Stimulated activated CD4-positive, alpha-beta T cell treated with anti-CD3 and anti-CD28 coated beads, Interleukin-2, amount 100 ng/mL, for 48 hours (primary cell): ENCODE measurements around the gene ADNP2.
"Not testable (repeated sequence)": the region's sequence is repeated elsewhere in the genome, so short reads cannot be mapped to it uniquely, and the experiment has no call there.

Experiments used
- DNase-seq, 2 donors: peaks; one replicate each; pipeline ENCODE4 v3.0.0-alpha.2; 2020

Gene ADNP2

DNA sequence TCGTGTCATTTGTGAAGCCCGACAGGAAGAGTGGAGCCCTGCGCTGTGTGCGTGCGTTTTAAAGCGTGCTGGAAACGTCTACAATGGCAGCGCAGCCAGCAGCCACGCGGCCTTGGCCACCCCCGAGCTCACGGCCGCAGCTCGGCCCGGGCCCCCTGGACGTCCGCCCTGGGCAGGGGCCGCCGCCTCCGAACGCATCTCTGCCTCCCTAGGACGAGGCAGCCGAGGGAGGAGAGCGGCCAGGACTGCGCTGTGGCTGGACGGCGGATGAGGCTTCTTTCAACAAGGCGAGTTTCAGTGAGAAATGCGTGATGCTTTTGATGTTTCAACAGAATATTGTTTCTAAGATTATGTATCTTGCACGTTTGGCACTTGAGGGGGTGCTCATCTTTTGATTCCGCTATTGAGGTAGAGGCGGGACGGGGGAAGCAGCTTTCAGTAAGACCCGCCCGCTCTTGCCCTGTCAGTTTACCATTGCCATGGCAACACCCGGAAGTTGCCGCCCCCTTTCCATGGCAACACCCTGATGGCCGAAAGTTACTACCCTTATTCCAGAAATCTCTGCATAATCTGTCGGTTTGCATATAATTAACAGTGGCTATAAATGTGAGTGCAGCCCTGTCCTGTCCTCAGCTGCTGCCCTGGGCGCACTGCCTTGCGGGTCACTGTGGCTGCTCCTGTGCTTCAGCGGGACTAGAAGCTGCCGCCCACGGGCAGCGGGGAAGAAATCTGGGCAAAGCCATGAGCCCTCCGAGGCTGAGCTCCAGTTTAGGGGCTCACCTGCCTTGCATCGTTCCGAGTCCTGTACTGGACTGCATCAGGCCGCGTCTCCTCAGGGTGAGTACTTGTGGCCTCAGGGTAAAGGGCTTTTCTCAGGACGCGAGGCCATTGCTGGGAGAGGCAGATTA, 38.6 kb downstream of the ADNP2 start:
- peak; percentile 58 to 72 for DNase-seq

DNA sequence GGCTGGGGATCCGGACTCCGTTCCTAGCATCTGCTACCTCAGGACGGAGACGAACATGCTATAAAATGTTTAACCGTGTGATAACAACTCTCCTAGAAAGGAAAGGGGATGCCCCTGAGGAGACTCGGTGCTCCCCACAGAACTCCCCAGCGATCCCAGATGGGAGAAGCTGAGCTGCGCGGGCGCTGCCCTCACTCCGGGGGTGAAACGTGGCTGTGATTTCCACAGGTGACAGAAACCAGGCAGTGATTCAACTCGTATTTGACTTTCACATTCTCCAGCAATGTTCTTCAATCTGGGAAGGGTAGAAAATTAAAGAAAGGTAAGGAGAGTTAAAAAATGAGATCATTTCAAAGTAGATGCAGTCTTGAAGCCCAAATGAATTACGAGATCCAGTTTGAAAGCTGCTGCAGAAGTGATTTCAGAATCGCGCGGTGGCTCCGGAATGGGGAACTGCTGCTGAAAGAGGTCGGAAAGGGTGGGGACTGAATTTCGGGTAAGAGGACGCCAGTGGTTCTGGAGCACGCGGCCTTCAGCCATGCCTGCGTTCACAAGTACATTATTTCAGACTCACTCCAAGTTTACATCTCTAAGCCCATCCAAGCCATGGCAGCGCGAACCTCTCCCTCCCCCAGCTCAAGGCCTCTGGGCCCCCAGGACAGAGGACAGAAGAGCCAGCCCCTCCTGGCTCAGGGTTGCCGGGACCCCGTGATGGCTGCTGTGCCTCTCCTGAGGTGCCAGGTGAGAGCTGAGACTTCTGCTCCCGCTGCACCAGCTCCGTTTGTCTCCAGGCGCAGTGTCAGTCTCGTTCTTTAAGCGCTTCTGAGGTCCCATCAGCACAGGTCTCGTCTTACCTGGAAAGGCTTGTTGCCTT, 39.5 kb downstream of the ADNP2 start:
- DNase-seq: no peak

DNA sequence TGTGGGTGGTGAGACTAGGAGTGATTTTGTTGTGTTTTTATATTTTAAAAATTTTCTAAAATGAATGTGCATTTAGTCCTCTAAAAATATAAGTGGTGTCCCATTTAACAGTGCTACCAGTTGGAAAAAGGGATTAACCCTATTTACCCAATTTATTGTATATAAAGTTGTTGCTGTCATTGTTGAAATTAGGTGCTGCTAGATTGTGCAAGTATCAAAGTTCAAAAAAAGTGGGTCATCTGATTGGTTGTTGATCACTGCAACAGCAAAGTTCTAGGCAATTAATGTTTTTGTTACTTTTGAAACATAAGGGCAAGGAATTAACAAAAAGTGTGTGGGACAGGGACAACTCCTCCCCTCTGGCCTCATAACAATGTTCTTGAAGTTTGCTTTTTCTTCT, 40.6 kb downstream of the ADNP2 start:
- DNase-seq: no peak

DNA sequence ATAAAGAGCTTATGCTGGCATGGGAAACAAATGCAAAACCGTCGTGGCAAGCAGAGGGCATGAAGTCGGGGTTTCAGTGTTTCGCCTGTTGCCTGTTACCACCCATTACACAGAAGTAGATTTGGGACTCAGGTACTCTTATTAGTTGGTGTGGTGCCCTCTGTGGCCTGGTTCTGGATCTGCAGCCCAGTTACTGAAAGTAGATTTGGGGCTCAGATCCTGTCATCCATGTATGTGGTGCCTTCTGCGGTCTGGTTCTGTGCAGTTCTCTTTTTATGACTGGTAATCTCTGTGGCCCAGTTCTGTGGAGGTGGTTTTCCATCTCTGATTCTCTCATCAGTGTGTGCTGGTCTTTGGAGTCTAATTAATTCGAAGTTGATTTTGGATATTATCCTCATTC, 45.2 kb downstream of the ADNP2 start:
- peak; percentile 27 to 39 for DNase-seq

DNA sequence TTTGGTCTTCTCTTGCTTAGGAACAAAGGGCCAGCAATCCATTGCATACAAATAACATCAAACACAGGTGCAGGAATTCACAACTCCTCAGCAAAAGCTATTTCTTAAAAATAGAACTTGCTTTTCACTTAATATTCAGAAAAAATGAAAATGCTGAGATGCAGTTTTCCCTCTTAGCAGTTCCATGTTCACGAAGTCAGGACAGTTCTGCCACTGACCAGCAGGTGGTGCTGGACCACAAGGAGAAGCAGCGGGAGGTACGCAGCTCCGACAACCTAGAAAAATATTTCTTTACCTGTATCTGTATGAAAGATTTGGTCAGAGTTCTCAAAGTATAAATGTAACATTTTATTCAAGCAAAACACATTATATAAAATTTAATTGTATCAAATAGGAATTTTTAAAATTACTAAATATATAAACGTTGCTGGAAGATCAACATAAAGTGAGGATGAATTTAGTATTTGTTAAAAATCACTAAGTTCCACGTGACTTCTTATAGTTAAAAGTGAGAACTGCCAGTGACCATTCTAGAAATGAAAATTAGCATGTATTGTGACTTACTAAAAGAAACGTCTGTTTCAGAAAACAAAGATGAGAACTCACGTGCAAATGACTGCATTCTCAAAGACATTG, 48.8 kb downstream of the ADNP2 start:
- peak; percentile 74 to 84 for DNase-seq

DNA sequence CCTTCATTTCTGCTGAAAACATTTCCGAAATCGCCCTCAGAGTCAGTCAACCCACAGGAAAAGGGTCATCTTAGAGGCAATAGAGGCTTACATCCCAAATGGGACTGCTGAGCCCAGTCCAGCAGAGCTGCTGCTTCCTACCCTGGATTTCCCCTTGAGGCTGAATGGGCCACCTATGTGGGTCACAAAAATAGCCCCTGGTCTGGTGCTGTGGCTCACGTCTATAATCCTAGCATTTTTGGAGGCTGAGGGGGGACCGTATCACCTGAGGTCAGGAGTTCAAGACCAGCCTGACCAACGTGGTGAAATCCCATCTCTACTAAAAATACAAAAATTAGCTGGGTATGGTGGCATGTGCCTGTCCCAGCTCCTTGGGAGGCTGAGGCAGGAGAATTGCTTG, 49.3 kb downstream of the ADNP2 start:
- no peak for DNase-seq

DNA sequence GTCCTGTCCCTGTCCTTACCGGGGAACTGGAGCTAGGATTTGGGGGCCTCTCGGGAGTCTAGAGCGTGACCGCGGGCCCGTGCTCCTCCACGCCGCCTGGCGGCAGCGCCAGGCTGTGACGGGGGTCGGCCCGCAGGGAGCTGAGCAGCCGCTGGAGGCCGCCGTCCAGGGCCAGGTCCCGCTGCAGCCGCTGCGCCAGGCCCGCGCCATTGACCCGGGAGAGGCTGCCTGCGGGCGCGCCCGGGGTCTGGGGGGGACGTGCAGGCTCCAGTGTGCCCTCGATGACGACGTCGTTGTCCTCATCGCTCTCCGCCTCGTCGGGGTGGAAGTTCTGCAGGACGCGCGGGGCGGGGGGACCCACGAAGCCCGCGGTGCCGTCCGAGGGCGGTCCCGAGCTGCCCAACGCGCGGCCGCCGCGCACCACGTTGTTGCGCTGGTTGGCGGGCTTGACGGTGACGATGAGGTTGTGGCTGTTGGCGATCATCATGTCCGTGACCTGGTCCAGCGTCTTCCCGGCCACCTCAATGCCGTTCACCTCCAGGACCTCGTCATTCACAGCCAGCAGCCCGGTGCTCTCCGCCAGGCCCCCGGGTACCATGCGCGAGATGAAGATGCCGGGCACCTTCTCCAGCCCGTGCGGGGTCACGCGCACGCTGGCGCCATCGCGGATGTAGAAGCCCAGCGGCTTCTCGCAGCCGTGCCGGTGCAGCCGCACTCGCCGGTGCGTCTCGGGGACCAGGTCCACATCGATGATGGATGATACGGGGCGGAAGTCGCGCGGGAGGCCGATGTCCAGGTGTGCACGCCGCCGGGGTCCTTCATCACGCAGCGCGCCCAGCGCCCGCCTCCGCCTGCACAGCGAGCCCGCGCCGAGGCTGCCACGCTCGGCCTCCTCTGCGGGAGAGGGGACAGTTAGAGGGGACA, 50.9 kb downstream of the ADNP2 start:
- DNase-seq: peak; percentile 40 to 44

DNA sequence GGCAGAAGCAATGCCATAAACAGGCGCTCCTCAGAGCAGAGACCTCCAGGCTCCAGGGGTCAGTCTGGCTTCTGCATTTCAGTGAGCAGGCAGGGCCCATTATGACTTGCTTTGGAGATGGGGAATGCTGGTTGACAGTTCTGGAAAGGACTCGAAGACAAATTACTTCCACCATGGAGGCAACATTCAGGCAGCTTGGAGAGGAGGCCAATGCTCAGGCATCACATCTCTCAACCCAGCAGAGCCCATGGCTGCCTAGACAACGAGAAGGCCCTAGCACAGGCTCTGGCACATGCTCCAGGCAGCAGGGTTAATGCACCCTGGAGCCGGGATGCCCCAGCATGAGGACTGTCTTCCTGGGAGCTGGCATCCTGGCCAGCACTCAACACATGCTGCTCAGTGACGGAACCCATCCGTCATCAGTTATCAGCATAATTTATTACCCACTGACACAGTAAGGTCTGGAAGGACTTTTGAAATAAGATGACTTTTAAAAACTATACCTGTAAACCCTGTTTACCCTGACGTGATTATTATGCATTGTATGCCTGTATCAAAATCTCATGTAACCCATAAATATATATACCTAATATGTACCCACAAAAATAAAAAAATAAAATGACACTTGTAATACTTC, 52.8 kb downstream of the ADNP2 start:
- no peak for DNase-seq

DNA sequence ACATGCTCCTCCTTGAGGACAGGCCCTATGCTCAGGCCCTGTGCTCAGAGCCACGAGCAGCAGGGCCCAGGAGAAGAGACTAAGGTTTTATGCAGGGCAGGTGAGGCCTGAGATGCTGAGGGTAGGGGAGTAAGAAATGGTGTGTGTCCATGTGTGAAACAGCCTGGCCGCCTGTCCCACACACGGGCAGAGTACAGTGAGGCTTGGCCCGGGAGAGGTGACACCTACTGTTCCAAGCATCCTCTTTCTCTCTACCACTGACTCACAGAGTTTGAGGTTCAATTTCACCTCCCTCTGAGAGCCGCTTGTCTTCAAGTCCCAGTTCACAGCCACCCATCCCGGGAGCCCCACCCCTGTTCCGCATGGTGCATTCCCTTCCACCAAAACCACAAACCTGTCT, 54.1 kb downstream of the ADNP2 start:
- no peak for DNase-seq

DNA sequence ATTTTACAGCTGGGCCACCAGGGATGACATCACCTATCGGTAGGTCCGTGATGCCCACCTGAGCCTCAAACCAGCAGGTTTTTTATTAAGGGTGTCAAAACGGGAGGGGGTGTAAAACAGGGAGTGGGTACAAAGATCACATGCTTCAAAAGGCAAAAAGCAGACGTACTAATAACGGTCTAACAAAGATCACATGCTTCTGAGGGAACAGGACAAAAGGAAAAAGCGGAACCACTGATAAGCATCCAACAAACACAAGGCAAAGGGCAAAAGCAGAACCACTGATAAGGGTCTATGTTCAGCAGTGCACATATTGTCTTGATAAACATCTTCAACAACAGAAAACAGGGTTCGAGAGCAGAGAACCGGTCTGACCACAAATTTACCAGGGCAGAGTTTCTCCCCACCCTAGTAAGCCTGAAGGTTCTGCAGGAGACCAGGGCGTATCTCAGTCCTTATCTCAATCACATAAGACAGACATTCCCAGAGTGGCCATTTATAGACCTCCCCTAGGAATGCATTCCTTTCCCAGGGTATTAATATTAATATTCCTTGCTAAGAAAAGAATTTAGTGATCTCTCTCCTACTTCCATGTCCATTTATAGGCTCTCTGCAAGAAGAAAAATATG, 55.8 kb downstream of the ADNP2 start:
- DNase-seq: not testable (repeated sequence)

DNA sequence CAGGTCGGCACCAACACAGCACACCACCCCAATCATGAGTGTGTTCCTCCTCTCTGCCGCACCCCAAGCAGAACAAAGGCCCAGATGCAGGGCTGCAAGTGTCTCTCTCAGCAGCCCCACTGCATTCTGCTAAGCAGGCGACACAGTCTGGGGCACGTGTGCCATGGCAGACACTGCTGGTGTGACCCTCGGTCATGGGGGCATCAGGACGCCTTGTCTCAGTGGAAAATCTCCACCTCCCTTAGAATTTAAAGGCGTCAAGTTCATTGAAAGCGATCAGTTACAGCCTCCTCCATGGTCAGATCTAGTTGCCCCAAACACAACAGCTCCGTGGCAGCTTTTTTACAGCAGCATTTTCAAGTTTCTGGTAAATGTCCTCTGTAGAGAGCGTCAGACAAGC, 57.2 kb downstream of the ADNP2 start:
- no peak for DNase-seq

DNA sequence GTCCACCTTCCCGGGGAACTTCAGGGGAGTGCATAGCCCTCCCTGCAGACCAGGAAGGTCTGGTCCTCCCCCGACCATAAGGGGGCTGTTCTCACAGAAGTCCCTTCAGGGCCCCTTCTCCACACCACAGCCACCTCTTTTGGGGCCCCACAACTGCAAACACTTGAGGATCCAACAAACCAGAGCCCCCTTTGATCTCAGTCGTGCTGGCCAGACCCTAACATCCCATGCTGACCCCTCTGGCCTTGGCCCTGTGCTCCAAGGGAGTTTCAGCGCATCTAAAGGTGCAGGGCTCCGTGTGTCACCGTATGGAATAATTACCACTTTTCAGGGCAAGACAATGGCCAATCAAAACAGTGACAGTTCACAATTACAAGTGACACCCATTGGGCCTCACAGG, 57.7 kb downstream of the ADNP2 start:
- DNase-seq: no peak

DNA sequence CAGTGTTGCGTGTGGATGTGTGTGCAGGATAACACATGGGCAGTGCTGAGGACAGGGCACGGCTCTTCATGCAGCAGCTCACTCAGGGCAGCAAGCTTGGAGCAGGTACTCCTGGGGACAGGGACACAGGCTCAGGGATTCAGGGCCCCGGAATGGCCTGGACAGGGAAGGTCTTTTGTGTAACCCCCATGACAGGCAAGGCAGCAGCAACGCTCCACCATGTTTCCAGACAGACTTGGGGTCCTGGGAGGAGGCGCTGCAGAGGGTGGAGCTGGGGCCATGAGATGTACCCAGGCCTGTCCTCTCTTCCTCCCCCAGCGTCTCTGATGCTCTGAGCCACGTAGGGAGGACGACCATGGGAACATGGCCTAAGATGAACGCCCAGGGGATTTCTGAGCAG, 58.3 kb downstream of the ADNP2 start:
- no peak for DNase-seq

DNA sequence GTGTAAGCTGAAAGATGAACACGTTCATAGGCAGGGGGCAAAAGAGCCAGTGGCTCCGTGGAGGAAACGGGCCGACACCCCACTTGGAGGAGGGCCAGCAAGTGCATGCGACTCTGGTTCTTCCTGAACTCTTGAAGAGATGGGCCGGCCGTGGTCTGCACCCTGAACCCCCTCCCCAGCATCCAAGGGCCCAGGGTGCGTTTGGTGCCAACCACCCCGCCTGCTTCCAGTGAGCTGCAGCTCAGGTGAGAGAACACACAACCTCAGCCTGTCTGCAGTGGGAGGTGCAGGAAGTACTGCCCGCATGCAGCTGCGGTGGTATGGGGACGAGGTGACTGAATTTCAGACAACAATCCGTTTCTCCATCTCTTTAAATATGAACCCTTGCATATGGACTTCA, 58.9 kb downstream of the ADNP2 start:
- DNase-seq: no peak

DNA sequence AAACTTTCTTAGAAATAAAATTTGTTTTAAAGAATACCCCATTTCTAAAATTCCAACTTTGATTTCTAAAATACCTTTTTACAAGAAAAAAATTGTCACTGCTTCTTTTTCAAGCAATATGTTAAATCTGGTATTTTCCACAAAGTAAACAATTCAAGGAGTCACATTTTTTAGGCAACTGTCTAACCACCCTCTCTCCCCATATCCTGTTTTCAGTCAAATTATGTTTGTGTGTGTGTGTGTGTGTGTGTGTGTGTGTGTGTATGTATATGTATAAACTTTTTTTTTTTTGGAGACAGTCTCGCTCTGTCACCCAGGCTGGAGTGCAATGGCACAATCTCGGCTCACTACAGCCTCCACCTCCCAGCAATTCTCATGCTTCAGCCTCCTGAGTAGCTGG, 59.3 kb downstream of the ADNP2 start:
- DNase-seq: no peak

DNA sequence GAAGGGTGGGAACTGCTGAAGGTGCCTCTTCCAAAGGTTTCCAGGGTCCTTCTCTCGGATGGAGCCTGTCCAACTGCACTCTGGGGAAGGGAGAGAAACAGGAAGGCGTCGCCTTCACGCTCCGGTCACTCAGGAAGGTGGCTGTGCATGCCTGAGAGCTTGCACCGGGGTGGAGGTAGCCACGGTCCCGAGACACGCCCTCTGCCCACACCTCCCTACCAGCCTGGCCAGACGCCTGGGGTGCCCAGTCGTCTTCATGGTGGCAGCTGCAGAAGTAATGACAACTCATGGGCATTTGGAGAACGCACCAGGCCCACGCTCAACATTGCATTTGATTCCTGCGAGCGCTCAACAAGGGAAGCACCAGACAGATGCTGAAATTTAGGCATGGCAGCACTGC, 59.9 kb downstream of the ADNP2 start:
- DNase-seq: no peak

DNA sequence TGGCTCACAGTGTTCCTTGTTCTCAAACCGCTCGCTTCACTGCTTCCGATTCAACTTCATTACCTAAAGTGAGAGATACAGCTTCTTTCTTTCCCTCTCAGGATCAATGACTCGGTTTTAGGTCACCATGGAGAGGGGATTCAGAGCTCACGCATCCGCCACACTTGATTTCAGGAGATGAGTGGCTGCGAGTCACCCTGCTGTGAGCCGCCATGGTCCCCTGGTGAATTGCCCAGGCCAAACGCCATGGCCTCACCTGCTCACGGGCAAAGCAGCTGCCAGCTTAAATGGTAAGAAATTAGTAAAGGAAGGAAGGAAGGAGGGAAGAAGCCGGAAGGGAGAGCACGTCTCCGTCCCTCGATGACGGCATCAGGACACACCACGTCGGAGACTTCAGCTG, 60.5 kb downstream of the ADNP2 start:
- no peak for DNase-seq

DNA sequence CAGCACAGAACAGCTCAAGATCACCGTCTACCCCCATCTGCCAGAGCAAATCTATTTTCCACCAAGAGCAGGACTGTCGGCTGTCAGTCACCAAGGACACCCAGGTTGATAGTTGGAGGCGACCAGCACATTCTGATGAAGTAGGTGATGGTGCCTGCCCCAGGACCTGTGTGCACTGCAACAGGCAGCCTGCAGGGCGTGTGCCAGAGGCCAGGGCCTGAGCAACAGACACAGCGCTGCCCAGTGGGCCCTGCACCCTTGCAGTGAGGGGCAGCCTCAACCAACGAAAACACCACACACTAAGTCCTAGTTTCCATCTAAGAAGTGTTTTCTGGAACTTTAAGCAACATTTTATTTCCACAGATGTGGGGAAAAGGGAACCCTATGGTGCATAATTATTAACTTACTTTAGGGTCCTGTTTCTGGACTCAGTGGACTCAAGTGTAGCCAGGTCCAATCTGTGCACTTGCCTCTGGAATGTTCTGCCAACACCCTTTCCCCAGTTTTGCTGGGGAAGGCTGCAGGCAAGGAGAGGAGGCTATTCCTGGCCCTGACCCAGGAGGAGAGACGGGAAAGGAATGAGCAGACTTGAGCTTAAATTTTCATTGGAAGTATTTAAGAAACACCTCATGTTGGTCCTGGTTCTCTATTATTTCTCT, 61.5 kb downstream of the ADNP2 start:
- DNase-seq: no peak

DNA sequence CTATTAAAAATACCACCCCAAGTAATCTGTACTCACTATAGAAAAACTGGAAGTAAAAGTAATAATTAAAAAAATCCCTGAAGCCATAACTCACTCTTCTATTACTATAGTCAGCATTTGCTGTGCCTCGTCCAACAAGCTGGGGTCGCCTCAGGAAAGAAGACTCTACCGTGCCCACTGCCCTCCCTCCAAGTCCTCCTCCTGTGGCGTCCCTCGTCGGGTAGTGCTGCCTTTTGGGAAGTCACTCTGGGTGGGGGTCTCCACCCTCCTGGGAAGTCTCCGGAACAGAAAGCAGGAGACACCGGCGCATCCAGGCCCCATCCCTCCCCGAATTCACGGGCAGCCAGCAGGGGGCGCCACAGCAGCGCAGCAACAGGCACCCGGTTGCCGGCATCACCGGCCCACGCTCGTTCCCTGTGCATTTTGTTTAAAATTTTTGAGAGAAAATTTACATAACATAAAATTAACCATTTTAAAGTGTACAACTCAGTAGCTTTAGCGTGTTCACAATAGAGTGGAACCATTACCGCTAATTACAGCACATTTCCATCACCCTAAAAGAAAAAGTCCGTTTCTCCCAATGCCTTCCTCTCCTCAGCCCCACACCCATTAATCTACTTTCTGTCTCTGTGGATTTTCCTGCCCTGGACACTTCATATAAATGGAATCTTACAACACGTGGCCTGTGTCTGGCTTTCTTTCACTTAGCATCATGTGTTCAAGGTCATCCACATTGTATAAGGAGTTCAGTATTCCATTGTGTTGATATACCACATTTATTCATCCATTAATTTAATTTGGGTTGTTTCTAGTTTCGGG, 62.2 kb downstream of the ADNP2 start:
- DNase-seq: peak; percentile 65 to 69

DNA sequence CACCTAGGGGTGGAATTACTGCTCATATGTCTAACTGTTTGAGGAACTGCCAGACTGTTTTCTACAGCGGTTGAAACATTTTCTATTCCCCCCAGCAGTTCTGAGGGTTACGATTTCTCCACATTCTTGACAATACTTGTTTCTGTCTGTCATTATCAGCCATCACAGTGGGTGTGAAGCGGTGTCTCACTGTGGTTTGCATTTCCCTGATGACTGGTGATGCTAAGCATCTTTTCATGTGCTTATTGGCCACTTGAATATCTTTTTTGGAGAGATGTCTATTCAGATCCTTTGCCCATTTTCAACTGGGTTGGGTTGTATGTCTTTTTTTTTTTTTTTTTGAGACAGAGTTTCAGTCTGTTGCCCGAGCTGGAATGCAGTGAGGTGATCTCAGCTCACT, 63.0 kb downstream of the ADNP2 start:
- DNase-seq: no peak
